Chondrocyte (in vitro differentiated cells): ENCODE measurements around the gene DDX11. TPM values are rescaled to one million over a fixed set of nuclear protein-coding genes. Genes with fewer than 3 reads are reported as not detected.
"Not testable (repeated sequence)": the region's sequence is repeated elsewhere in the genome, so short reads cannot be mapped to it uniquely, and the experiment has no call there.

ENCODE experiments used
- DNase-seq: peaks from one replicate; pipeline ENCODE4 v3.0.0; 2021; ENCODE audit warnings: mixed read lengths, low spot score
- H3K27ac Mint-ChIP-seq: one replicate; pipeline ENCODE4 v1.8.0; 2021; ENCODE audit warnings: mild to moderate bottlenecking, moderate library complexity, mixed read lengths; ENCODE audit not compliant: unreplicated experiment
- H3K27me3 Mint-ChIP-seq: 2 replicates; pipeline ENCODE4 v1.8.0; 2021; ENCODE audit warnings: low read depth, mixed read lengths
- H3K36me3 Mint-ChIP-seq: 2 replicates; pipeline ENCODE4 v1.8.0; 2021; ENCODE audit warnings: low read depth, mixed read lengths
- H3K4me1 Mint-ChIP-seq: 2 replicates; pipeline ENCODE4 v1.8.0; 2021; ENCODE audit warnings: low read depth, mild to moderate bottlenecking, mixed read lengths
- H3K4me3 Mint-ChIP-seq: one replicate; pipeline ENCODE4 v1.8.0; 2021; ENCODE audit warnings: mild to moderate bottlenecking, moderate library complexity, mixed read lengths; ENCODE audit not compliant: unreplicated experiment
- H3K9me3 Mint-ChIP-seq: 2 replicates; pipeline ENCODE4 v1.8.0; 2021; ENCODE audit warnings: low read depth, mixed read lengths
- total RNA-seq: library from RNA; stranded (reverse); gene quantifications from 3 replicates; pipeline ENCODE4 v1.2.1, GENCODE V29; 2021
- TF ChIP-seq, protein P1 (sequence below): fragments of 200-600 bp; sonication (generic); IDR thresholded peaks from 2 replicates; pipeline ENCODE4 v1.5.0; 2021; ENCODE audit warnings: antibody characterized with exemption, mild to moderate bottlenecking, moderate library complexity

The DDX11 gene
- total RNA-seq, 1 donor from 2014 or later = 25.9 TPM

DNA sequence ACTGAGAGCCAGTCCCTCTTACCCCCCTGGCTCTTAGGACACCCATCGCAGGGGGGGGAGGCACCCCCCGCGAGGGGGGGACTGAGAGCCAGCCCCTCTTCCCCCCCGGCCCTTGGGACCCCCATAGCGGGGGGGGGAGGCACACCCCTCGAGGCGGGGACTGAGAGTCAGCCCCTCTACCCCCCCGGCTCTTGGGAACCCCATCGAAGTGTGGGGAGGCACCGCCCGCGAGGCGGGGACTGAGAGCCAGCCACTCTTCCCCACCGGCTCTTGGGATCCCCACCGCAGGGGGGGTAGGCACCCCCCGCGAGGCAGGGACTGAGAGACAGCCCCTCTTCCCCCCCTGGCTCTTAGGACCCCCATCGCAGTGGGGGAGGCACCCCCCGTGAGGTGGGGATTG lies 48.8 kb downstream of the DDX11 start:
- Mint-ChIP-seq H3K4me1 (peaks cover 8% of the 10 kb centered on the region), H3K36me3 (no peaks in the 10 kb centered on the region), H3K4me3 (no peak overlapping the region), H3K9me3 (no peaks in the 10 kb centered on the region), H3K27ac (no peak overlapping the region), H3K27me3 (peaks cover 6% of the 10 kb centered on the region)
- no peak for DNase-seq
- TF ChIP-seq, protein P1, sequence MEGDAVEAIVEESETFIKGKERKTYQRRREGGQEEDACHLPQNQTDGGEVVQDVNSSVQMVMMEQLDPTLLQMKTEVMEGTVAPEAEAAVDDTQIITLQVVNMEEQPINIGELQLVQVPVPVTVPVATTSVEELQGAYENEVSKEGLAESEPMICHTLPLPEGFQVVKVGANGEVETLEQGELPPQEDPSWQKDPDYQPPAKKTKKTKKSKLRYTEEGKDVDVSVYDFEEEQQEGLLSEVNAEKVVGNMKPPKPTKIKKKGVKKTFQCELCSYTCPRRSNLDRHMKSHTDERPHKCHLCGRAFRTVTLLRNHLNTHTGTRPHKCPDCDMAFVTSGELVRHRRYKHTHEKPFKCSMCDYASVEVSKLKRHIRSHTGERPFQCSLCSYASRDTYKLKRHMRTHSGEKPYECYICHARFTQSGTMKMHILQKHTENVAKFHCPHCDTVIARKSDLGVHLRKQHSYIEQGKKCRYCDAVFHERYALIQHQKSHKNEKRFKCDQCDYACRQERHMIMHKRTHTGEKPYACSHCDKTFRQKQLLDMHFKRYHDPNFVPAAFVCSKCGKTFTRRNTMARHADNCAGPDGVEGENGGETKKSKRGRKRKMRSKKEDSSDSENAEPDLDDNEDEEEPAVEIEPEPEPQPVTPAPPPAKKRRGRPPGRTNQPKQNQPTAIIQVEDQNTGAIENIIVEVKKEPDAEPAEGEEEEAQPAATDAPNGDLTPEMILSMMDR = no peak

DNA sequence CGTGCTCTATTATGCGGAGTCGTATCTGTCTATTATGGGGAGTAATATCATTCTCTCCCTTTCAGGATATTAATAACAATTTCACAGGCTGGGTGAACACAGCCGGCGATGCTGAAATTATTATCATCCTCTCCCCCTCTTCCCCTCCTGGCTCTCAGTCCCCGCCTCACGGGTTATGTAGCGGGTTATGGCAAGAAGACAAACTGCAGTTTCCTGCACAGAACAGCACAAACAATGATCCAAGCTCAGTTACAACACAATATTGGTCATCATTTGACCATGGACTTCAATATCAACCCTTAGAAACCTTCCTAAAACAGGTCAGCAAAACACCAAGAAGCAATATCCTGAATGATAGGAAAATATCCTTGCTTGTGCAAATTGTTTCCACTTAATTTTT lies 50.5 kb downstream of the DDX11 start:
- H3K27me3 Mint-ChIP-seq, H3K9me3 Mint-ChIP-seq, H3K4me3 Mint-ChIP-seq, H3K36me3 Mint-ChIP-seq, H3K27ac Mint-ChIP-seq, H3K4me1 Mint-ChIP-seq, DNase-seq: not testable (repeated sequence)

DNA sequence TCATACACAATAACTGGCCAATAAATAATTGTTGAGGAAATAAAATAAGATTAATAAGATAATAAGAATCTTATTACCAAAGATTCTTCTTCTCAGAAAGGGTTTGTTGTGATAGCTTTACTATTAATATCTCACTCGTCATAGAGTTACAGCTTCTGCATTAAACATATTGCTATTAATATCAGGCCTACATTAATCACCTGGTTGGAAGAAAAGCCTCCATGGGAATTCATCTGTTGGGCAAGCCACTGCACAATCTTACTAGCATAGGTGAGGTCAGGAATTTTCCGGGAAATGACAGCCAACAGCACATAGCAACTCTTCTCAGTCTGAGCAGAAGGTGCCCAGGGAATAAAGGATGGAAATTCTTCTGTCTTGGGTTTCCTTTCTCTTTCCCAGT lies 51.5 kb downstream of the DDX11 start:
- not testable (repeated sequence) for H3K4me3 Mint-ChIP-seq, H3K4me1 Mint-ChIP-seq, H3K9me3 Mint-ChIP-seq, DNase-seq, H3K36me3 Mint-ChIP-seq, H3K27ac Mint-ChIP-seq, H3K27me3 Mint-ChIP-seq

DNA sequence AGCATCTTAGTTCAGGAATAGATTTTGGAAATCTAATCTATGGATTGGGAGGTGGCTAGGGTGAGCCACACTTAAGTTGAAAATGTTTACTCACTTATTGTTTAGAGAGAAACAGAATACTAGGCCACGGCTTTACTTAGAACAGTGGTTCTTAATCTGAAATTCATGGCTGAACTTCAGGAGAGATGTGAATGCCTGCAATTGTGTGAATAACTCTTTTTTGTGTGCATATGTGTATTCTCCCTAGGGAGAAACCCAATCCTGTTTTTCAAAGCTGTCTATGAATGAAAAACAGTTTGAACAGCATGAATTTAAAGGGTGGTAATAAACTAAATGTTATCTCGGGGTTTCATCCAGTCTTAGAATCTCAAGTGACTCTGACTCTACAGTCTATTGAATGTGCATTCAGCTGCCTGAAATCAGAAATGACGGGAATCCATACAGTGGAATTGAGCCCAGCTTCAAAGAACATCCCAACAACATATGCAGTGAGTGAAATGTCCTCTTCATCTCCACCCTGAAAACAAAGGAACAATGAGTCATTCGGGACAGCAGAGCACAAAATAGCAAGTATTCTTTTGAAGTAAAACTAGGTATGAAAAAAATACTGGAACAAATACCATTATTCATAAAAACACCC lies 53.7 kb downstream of the DDX11 start:
- peaks cover 12% of the 10 kb centered on the region for H3K27me3 Mint-ChIP-seq
- H3K4me3 Mint-ChIP-seq, H3K9me3 Mint-ChIP-seq, H3K27ac Mint-ChIP-seq, H3K4me1 Mint-ChIP-seq, DNase-seq, H3K36me3 Mint-ChIP-seq: not testable (repeated sequence)

DNA sequence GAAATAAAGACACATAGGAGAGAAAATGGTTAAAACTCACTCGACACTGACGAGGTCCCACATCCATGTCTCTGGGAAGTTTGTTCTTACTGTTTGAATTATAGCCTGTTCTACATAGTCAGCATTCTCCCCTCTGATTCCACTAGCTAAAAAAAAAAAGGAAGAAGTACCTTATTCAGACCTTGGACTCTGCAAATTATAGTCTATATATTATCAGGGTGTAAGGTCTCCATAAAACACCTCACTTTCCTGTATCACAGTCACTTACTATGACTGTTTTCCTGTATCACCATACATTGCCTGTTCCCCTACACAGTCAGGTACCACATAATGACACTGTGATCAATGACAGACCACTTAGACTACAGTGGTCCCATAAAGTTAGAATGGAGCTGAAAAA lies 62.9 kb downstream of the DDX11 start:
- DNase-seq, H3K27me3 Mint-ChIP-seq, H3K27ac Mint-ChIP-seq, H3K4me1 Mint-ChIP-seq, H3K36me3 Mint-ChIP-seq, H3K4me3 Mint-ChIP-seq: not testable (repeated sequence)
- peaks cover 11% of the 10 kb centered on the region for H3K9me3 Mint-ChIP-seq

DNA sequence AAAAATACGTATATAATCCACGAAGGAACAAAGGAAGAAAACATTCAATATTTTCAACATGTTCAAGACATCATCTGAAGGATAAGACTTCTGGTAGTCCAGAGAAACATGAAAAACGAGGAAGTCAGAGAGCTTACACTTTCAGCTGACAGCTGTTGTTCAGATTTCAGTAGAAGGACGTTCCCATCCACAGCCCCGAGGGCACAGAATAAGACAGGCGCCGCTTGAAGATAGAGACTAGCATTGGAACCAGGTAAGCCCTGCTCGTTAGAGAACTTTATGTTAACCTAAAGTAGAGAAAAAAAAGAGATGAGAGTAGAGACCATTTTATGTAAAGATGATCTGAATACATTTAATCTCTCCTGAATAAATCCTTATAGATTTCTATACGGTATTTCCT lies 71.1 kb downstream of the DDX11 start:
- H3K4me1 Mint-ChIP-seq, H3K9me3 Mint-ChIP-seq, H3K4me3 Mint-ChIP-seq, H3K36me3 Mint-ChIP-seq, H3K27me3 Mint-ChIP-seq, H3K27ac Mint-ChIP-seq, DNase-seq: not testable (repeated sequence)

DNA sequence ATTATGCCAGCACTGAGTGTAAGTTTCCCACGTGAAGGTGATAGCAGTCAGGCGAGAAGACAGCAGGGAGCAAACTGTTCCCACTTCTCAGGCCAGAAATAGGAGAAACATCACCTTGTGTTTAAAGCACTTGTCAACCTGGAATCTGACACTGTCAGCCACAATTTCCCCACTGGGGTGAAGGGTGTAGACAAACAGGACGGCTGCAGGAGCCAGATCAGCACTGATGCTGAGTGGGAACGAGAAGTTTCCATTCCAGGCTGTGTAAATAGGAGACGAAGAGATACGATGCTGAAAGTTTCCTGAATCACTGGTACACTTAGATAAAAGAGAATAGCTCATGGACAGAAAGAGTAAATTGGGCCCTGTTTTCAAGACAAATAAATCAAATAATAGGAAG lies 71.6 kb downstream of the DDX11 start:
- H3K4me3 Mint-ChIP-seq = not testable (repeated sequence)

DNA sequence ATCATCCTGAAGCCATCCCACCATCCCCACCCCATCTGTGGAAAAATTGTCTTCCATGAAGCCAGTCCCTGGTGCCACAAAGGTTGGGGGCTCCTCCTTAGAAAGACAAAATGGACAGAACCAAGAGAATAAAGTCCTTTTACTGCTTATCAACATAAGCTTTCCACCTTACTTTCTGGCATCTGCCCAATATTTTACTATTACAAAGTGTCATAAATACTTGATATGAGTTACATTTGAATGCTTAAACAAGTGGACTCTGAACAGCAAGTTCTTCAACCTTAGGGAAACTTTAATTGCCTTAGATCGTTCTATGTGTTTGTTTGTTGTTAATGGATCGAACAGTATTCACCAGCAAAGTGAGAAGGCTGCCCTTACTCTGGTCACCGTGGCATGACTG lies 73.8 kb downstream of the DDX11 start:
- H3K27ac Mint-ChIP-seq, DNase-seq, H3K9me3 Mint-ChIP-seq, H3K36me3 Mint-ChIP-seq, H3K27me3 Mint-ChIP-seq, H3K4me3 Mint-ChIP-seq, H3K4me1 Mint-ChIP-seq: not testable (repeated sequence)

More for the DNA sequence above, 71.6 kb downstream of the DDX11 start:
- H3K4me1 Mint-ChIP-seq, H3K27me3 Mint-ChIP-seq, H3K27ac Mint-ChIP-seq, DNase-seq, H3K36me3 Mint-ChIP-seq, H3K9me3 Mint-ChIP-seq: not testable (repeated sequence)

DNA sequence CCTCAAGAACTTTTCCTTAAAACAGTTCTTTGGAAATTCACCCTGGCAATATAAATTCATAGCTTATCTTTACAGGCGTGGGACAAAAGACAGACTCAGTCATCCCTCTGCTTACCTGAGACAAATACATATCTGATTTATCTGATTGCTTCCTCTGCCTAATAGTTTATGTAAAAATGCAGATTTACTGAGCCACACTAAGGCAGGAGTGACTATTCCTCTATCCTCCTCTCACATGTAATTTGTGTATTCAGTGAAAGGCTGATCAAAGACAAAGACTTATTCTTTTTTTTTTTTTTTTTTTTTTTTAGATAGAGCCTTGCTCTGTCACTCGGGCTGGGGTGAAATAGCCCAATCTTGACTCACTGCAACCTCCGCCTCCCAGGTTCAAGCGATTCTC lies 77.1 kb downstream of the DDX11 start:
- H3K9me3 Mint-ChIP-seq, H3K4me1 Mint-ChIP-seq, H3K36me3 Mint-ChIP-seq, H3K27me3 Mint-ChIP-seq, H3K4me3 Mint-ChIP-seq, H3K27ac Mint-ChIP-seq, DNase-seq: not testable (repeated sequence)

Other genes starting within 250 kb of the DDX11 start
- 0.87 to 1.9 TPM (median 0.95 TPM) in 3 replicates for gene TSPAN11, start 147.1 kb upstream of the DDX11 start, total RNA-seq